ENCODE measurements around the gene ACTG1.

ACTG1 gene

GRCh38 chr17:81512562-81513371 lies at the start of gene ACTG1:
Gene ACTG1, minus strand, starts transcription at chr17:81512799. Its CDS starts 445 bp downstream, at chr17:81512354.
- peak; percentile 86 for DNase-seq

DNA sequence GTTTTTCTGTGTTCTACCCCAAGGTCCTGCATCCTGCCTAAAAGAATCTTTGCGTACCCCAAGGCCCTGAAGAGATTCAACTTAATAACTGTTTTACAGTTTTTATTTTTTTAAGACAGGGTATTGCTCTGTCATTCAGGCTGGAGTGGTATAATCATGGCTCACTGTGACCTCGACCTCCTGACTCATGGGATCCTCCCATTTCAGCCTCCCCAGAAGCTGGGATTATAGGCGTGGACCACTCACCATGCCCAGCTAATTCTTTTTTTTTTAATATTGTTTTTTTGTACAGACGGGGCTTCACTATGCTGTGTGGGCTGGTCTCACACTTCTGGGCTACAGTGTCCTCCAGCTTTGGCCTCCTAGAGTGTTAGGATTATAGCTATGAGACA lies 48.9 kb upstream of the ACTG1 start:
- no peak for DNase-seq

DNA sequence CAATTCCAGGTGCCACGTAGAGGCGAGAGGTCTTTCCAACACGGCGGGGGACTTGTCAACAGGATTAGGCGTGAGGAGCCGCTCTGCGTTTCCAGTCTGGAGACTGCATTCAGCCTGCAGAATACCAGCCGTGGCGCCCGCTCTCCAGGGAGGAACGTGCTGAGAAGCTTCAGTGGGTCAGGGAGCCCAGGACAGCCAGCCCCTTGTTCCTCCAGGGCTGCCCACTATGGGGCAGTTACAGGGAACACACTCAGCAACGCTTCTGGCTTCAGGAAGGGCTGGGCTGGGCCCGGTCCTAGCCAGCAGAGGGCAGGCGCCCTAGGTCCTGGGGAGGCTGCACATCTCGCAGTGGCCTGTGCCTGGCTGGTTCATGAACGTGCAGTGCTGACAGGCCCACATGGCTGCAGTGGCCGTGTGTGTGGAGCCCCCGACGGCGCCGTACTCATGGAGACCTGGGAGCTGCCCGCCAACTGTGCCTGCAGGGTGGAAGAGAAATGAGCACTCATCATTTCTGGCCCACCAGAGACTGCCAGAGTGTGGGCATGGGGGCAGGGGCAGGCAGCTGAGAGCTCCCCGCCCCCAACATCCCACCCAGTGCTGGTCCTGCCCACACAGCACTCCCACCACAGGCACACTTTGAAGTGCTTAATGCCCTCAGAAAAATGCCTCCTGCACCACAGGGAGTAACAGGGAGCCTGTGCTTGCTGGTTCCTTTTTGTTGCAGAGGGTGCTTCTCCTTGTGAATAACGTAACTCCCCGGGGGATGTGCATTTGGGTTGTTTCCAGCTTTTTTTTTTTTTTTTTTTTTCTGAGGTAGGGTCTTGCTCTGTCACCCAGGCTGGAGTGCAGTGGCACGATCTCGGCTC lies 46.6 kb upstream of the ACTG1 start:
- DNase-seq, result no peak

DNA sequence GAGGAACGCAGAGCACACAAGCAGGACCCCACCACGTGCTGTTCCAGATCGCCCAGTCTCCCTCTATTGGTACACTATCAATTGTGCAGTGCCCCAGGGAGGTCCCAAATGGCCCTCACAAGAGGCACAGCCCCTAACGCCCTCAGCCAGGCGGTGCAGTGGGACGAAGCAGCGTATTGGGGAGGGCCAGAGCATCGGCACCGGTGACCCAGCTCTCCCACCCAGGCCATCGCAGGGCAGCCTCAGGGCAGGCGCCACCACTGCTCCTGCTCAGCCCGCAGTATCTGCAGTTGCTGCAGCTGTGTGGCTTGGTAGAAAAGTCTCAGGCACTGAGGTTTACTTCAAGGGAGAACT lies 45.5 kb upstream of the ACTG1 start:
- no peak for DNase-seq

DNA sequence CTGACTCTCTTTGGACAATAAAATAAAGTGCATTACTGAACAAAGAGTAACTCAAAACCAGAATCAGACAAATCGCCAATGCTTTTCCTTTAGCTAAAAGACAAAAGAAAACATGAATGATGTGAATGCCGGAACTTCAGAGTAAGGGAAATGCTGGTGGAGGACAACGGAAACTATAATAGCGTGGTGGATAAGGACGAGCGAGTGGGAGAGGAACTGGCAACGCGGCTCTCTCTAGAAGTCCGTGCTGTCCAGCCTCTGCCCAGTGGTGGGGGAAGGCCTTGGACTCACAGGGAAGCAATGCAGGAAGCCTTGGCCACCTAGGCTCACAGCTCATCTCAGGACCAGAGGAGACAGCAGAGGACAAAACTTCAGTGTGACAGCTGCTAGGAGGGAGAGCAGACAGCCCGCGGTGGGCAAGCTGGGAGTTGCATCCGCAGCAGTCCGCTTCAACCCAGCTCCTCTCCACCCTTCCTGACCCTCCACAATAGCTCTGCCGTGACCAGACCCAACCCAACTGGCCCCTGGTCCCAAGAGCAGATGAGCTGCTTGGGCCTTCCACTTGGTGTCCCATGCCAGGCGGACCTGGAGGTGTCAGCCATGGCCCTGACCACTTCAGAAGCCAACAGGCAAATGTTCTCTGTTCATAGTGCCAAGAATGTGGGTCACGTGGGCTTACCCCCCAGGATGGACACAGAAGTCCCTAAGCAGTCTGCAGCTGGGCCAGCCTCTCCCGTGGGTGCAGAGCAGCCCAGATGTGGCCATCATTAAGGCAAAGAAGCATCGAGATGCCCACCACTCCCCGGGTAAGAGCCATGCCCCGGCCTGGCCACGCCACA lies 44.9 kb upstream of the ACTG1 start:
- DNase-seq, result no peak

DNA sequence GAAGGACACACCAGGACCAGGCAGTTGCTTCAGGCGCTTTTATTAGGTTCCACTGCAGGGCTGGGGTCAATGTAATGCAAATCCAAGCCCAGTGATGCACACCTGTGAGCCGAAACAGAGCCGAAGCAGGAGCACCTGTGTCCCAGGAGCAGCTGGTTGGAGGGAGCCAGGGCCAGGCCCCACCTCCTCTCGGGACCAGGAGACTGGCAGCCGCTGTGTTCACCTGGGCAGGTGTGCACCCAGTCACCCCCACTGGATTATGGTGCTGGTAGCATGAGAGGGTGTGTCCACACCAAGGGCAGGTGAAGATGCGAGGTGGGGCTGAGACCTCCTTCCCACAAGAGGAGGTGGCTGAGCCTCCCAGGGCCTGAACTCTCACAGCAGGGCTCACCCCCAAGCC lies 44.3 kb upstream of the ACTG1 start:
- DNase-seq, result no peak

DNA sequence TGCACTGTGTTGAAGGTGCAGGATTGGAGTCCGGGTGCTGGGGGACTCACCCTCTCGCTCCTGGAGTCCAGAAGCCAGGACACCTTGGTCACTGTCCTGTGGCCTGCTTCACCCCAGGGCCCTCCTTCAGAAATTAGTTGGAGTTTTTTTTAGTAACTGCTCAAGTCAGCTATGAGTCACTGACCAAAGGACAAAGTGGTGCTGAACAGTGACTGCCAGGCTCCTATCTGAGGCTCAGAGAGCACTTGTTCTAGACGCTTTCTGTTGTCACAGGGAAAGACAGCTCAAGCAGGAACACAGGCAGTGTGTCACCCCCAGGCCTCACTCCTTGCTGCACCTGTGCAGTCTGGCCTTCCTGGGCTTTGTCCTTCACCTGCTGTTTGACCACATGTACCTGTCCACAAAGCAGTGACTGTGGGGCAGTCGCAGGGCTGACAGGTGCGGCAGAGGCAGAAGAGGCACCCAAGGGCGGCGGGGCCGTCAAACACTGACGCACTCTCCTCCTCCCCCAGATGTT lies 43.6 kb upstream of the ACTG1 start:
- DNase-seq, result no peak

DNA sequence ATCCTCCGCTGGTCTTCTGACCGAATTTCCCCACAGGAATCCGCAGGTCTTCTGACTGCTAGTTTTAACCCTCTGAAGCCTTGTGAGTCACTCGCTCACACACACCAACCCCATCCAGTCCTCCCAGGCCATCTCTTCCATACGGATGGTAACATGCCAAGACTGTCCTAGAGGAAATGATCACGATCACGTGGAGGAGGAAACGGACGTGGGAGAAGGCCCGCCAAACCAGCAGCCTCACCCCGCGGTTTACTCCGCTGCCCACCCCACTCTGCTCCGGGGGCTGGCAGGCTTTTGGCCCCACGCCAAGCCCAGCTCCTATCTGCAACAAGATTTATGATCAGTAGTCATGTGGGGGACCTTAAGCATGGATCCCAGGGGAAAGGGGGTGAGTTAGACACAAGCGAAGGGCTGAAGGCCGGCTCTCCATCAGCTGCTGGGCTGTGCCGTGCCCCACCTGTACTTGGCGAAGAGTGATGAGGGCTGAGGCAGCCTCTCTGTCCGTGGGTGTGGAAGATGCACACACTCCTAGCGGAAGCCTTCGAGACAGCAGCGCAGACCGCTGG lies 41.1 kb upstream of the ACTG1 start:
- DNase-seq, result no peak

DNA sequence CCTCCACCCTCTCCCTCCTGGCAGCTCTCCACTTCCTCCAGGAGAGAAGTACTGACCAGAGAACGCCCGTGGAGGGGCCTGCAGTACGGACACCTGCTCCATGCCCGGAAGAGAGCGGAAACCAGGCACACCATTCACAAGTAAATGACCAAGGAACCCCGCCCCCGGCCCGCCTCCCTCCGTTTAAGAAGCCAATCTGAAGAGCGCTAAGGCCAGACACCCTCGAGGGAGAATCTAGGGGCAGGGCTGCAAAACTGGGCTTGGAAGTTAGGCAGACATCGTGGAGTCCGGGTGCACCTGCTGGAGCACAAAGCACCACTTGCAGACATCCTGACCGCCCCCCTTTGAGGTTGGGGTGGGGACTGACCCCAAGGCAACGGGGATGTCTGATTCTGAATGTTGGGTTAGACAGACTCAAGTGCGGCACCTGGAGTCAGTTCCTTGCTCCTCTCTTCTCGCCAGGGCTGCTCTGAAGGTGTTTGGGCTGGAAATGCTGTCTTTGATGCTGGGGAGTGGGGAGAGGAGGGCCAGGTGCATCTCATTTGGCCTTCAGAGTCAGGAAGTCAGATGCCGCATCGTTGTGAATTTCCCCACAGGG lies 40.5 kb upstream of the ACTG1 start:
- peak; percentile 91 for DNase-seq

DNA sequence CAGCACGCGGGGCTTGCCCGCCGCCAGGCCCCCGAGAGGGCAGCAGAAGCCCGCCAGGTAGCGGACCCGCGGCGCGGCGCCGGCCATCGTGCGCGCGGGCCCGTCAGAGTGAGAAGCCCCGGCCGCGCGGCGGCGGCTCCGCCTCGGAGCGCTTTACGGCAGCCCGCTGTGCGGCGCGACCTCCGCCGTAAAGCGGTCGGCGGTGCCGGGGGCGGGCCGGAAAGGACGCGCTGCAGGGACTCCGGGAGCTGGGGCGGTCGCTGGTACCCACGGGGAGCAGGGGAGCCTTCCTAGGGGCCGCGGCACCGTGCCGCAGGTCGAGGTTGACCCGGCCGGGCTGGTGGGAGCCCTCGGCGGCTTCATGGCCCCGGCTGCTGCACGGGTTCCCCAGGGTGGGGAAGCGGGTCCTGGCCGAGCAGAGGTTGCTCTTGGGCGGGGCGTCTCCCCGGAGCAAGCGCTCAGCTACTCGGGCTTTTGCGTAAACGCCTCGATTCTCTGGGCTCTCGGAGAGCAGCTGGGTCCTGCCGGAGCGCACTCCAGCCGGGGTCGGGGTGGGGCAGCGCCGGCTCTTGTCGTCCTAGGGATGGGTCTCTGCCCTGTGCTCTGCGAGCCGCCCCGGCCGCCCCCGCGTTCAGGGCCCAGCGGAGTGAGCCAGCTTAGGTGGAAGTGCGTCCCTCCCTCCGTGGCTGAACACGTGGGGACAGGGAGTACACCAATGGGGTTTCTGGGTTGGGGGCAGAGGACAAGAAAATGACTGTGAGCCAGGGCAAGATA lies 39.8 kb upstream of the ACTG1 start, which contains the start of gene FAAP100:
FAAP100 (minus strand) TSS at position 110 of the 774 bp plus-strand sequence; CDS start at position 87, 23 bp downstream.
- DNase-seq, result peak; percentile 54

GRCh38 chr17:81551458-81552243 lies 39.1 kb upstream of the ACTG1 start:
- no peak for DNase-seq

- no peak for DNase-seq
These were observed 38.3 kb upstream of the ACTG1 start for GRCh38 chr17:81550830-81551457.

- DNase-seq, result no peak
These were observed 37.7 kb upstream of the ACTG1 start for GRCh38 chr17:81550285-81550684.

DNA sequence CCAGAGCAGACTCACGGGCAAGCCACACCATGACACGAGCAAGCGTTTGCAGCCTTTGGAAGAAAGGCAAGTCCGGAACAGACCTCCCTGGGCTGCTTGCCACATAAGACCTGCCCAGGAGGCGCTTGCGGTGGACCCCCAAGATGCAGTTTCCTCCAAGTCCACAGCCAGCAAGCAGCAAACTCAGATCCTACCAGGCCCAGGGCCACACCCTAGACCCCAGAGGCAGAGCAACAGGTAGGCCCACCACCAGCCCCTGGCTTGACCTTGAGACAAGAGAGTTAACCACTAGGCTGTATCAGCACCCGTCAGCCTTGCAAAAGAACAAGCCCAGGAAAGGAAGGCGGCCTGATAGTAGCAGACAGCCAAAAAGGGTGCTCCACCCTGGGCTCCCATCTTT lies 37.2 kb upstream of the ACTG1 start:
- no peak for DNase-seq

DNA sequence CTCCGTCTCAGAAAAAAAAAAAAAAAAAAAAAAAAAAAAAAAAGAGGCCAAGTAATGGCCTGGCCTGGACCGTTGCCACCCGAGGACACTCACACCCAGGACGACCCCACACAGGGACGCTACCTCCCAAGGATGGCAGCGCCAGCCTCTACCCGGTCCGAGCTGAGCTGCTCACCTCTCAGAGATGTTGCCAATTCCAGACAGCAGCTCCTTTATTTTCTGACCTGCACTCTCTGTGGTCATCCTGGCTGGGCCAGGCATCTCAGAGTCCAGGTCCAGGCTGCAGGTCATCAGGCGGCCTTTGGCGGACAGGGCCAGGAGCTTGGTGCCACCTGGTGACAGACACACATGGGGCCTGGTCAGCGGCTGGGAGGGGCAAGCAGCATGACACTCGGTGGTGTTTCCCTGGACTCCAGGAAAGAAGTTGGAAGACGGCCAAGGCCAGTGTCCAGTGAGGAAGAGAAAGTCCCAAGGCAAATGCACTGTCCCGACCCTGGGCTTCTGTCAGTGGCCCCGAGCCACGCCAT lies 36.5 kb upstream of the ACTG1 start:
- DNase-seq, result no peak

GRCh38 chr17:81547614-81547982 lies 35.0 kb upstream of the ACTG1 start:
- DNase-seq, result no peak

DNA sequence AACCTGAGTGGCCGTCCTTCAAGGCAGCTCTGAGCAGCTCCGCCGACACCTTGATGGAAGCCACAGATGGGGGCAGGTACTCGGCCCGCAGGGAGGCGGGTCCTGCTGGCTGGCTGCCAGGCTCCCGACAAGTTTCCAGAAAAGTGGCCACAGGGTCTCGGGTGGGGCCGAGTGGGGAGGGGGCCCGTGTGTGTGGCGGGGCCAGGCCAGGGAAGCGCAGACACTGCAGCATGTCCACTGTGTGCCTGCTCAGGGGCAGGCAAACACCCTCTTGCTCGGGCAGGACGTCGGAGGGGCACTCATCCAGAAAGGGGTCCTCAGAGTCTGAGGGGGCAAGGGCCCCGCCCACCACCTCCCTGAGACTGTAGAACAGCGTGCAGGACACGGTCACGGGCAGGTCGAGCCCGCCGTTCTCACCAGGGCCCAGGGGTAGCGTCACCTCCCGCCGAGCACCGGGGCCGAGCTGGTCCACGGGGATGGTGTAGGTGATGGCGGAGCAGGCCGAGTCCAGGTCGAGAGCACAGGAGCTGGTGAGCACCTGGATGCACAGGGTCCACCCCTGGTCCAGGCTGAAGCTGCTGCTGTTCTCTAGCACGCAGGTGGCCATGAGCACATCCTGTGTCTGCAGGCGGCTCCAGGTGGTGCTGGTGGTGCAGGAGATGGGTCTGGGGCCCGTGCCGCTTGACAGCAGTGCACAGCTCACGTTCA lies 34.5 kb upstream of the ACTG1 start:
- DNase-seq, result no peak

GRCh38 chr17:81545160-81545949 lies 32.8 kb upstream of the ACTG1 start:
- DNase-seq, result no peak

All from NCI-H748 treated with DMSO at 0.1 percent for 48 hours (cell line).